Neural progenitor cell (in vitro differentiated cells): ENCODE results near the gene MYOZ3.

ENCODE experiments used
- CTCF ChIP-seq: fragments of 200-600 bp; sonication (generic); IDR thresholded peaks from 2 replicates; pipeline ENCODE4 v1.5.1; 2017; ENCODE audit warnings: antibody characterized with exemption, mild to moderate bottlenecking
- EZH2 ChIP-seq: fragments of 200-600 bp; sonication (generic); IDR thresholded peaks from 2 replicates; pipeline ENCODE4 v1.6.1; 2017; ENCODE audit warnings: antibody characterized with exemption, mild to moderate bottlenecking, moderate library complexity
- EZH2phosphoT487 ChIP-seq: fragments of 200-600 bp; sonication (generic); IDR thresholded peaks from 2 replicates; pipeline ENCODE4 v1.6.1; 2017; ENCODE audit warnings: antibody characterized with exemption

GRCh38 chr5:150616506-150616905 lies 44.5 kb upstream of the MYOZ3 start:
- no peak for TF ChIP-seq CTCF
- TF ChIP-seq EZH2: no peak
- TF ChIP-seq EZH2phosphoT487: no peak
